ENCODE data around the gene ADAMTS2. TPM values are rescaled to one million over a fixed set of nuclear protein-coding genes. Genes with fewer than 3 reads are reported as not detected.
A peak's percentile ranks its signal among the peaks of the same experiment; 100 is the strongest.

ADAMTS2 gene
- total RNA-seq, 1 donor from 2014 or later, result 93.2 TPM

GRCh38 chr5:179278546-179278945 is 66.7 kb downstream of the ADAMTS2 start:
- no peak overlapping the region for H3K4me3 Mint-ChIP-seq (ENCODE audit: unreplicated experiment)
- H3K36me3 Mint-ChIP-seq (ENCODE audit: low read depth), result no peaks in the 10 kb centered on the region
- H3K9me3 Mint-ChIP-seq (ENCODE audit: low read depth), result peaks cover 6% of the 10 kb centered on the region
- H3K27me3 Mint-ChIP-seq (ENCODE audit: low read depth), result no peaks in the 10 kb centered on the region
- TF ChIP-seq CTCF (IDR thresholded peaks at IDR 0.05), result no peak
- peak overlapping the region; percentile 84 for H3K27ac Mint-ChIP-seq (ENCODE audit: unreplicated experiment)
- H3K4me1 Mint-ChIP-seq (ENCODE audit: low read depth), result peaks cover 43% of the 10 kb centered on the region
- no peak for DNase-seq (ENCODE audit: low spot score)

GRCh38 chr5:179278119-179278518 is 67.1 kb downstream of the ADAMTS2 start:
- H3K36me3 Mint-ChIP-seq (ENCODE audit: low read depth), result no peaks in the 10 kb centered on the region
- H3K4me1 Mint-ChIP-seq (ENCODE audit: low read depth), result peaks cover 47% of the 10 kb centered on the region
- peak overlapping the region; percentile 84 for H3K27ac Mint-ChIP-seq (ENCODE audit: unreplicated experiment)
- H3K4me3 Mint-ChIP-seq (ENCODE audit: unreplicated experiment), result no peak overlapping the region
- DNase-seq (ENCODE audit: low spot score), result no peak
- H3K27me3 Mint-ChIP-seq (ENCODE audit: low read depth), result no peaks in the 10 kb centered on the region
- TF ChIP-seq CTCF (IDR thresholded peaks at IDR 0.05), result no peak
- H3K9me3 Mint-ChIP-seq (ENCODE audit: low read depth), result peaks cover 6% of the 10 kb centered on the region

- peak; percentile 81 for DNase-seq (ENCODE audit: low spot score)
- H3K9me3 Mint-ChIP-seq (ENCODE audit: low read depth), result no peaks in the 10 kb centered on the region
- no peaks in the 10 kb centered on the region for H3K27me3 Mint-ChIP-seq (ENCODE audit: low read depth)
- no peak overlapping the region for H3K4me3 Mint-ChIP-seq (ENCODE audit: unreplicated experiment)
- H3K4me1 Mint-ChIP-seq (ENCODE audit: low read depth), result peaks cover 49% of the 10 kb centered on the region
- H3K27ac Mint-ChIP-seq (ENCODE audit: unreplicated experiment), result no peak overlapping the region
- peak; percentile 33 for TF ChIP-seq CTCF (IDR thresholded peaks at IDR 0.05)
- H3K36me3 Mint-ChIP-seq (ENCODE audit: low read depth), result no peaks in the 10 kb centered on the region
These were observed 68.3 kb downstream of the ADAMTS2 start for GRCh38 chr5:179276838-179277395.

GRCh38 chr5:179275941-179276837 is 69.1 kb downstream of the ADAMTS2 start:
- Mint-ChIP-seq H3K27ac (ENCODE audit: unreplicated experiment) (peak overlapping the region; percentile 91), H3K9me3 (ENCODE audit: low read depth) (no peaks in the 10 kb centered on the region), H3K4me1 (ENCODE audit: low read depth) (peaks cover 49% of the 10 kb centered on the region), H3K27me3 (ENCODE audit: low read depth) (no peaks in the 10 kb centered on the region), H3K4me3 (ENCODE audit: unreplicated experiment) (no peak overlapping the region), H3K36me3 (ENCODE audit: low read depth) (no peaks in the 10 kb centered on the region)
- no peak for TF ChIP-seq CTCF (IDR thresholded peaks at IDR 0.05)
- peak; percentile 74 for DNase-seq (ENCODE audit: low spot score)

GRCh38 chr5:179275381-179275878 is 69.8 kb downstream of the ADAMTS2 start:
- Mint-ChIP-seq H3K27me3 (ENCODE audit: low read depth) (no peaks in the 10 kb centered on the region), H3K27ac (ENCODE audit: unreplicated experiment) (peak overlapping the region; percentile 91), H3K4me3 (ENCODE audit: unreplicated experiment) (no peak overlapping the region), H3K9me3 (ENCODE audit: low read depth) (no peaks in the 10 kb centered on the region), H3K4me1 (ENCODE audit: low read depth) (peaks cover 56% of the 10 kb centered on the region), H3K36me3 (ENCODE audit: low read depth) (no peaks in the 10 kb centered on the region)
- no peak for TF ChIP-seq CTCF (IDR thresholded peaks at IDR 0.05)
- peak; percentile 82 for DNase-seq (ENCODE audit: low spot score)
